NCI-H748 treated with DMSO at 0.1 percent for 48 hours (cell line): ENCODE results near the gene GABRR1.

ENCODE experiments used
- DNase-seq: peaks from one replicate; lab custom pipeline; 2025; lab: John Stamatoyannopoulos, UW

Gene GABRR1

GRCh38 chr6:89215391-89215790, 1.8 kb downstream of the GABRR1 start:
- no peak for DNase-seq

DNA sequence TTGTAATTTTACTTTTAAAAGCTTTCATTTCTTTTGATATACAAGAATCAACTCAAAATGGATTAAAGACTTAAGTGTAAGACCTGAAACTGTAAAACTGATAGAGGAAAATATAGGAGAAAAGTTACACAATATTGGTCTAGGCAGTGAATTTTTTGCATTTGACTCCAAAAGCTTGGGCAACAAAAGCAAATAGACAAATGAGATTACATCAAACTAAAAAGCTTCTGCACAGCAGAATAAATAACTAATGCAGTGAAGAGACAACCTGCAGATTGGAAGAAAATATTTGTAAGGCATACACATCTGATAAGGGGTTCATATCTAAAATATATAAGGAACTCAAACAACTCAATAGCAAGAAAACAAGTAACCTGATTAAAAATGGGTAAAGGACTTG, 3.0 kb downstream of the GABRR1 start:
- DNase-seq: no peak

- no peak for DNase-seq
These were observed 4.7 kb downstream of the GABRR1 start for GRCh38 chr6:89212472-89212871.

- no peak for DNase-seq
These were observed 7.7 kb downstream of the GABRR1 start for GRCh38 chr6:89209457-89209856.

GRCh38 chr6:89208551-89208950, 8.6 kb downstream of the GABRR1 start:
- no peak for DNase-seq

DNA sequence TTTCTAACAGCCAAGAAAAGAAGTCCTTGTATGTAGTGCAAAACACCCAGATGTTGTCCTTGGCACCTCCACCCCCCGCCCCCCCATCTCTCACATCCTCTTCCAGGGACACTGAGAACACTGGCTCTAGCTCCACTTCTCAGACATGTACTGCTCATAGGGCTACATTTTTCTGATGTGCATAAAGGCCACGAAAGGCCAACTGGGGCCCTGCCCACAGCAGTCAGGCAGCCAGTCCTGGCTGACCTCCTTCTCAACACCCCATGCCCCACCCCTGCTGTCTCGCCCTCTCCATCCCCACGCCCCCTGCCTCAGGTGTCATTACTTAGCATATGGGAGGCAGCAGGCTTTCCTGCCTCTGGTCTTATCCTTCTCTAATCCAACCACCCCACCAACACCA, 11.3 kb downstream of the GABRR1 start:
- DNase-seq: no peak

DNA sequence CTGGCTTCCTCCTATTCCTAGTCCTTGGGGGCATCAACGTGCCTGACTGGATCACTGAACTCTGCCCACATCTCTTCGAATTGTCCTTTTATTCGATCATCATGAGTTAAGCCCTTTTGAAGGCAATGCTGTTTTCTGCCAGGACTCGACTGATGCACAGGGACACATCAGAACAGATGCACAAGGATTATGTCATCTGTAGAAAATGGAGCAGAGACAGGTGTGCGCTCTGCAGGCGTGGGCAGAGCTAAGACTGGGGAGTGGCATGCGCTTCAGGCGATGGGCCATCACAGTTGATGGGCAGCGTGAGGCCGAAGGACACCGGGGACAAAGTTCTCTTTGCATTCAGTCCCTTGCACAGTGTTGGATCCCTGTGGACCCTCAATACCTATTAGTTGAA, 13.1 kb downstream of the GABRR1 start:
- DNase-seq: no peak

GRCh38 chr6:89200706-89201215, 16.4 kb downstream of the GABRR1 start:
- DNase-seq: no peak

DNA sequence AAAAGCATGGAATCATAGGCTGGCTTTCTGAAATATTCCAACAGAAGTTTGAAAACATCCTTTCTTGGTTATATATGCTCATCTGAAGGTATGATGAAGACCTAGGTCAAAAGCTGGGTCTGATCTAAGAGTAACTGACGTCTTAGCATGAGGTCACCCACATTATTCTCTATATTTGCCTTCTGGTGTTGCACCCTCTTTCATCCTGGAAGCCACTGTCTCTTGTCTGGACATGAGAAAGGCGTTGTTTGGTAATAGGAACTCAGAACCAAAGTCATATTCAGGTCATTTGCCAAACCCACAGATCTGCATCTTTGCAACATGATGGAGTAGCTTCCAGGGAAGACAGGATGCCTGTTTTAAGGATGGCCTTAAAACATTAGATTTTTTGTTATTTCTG, 17.6 kb downstream of the GABRR1 start:
- DNase-seq: no peak

- DNase-seq: no peak
These were observed 18.9 kb downstream of the GABRR1 start for GRCh38 chr6:89198235-89198634.

DNA sequence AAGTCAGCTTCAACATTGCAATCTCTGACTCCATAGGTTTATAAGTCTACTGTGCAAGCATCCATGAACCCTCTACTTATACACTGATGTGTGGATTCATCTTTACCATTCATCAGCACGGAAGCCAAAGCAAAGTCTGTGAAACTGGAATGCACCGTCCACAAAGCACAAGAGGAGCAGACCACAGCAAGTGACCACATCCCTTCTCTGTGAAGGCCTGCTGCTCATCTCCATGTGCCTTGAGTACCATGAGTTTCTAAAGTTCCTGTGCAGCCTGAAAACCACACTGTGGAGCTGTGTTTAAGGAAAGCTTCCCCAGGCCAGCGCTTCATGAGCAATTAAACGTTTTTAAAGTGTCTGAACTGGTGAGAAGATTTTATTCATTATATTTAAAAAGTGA, 20.0 kb downstream of the GABRR1 start:
- no peak for DNase-seq

- no peak for DNase-seq
These were observed 22.6 kb downstream of the GABRR1 start for GRCh38 chr6:89194559-89194958.

GRCh38 chr6:89190741-89191140, 26.4 kb downstream of the GABRR1 start:
- no peak for DNase-seq

DNA sequence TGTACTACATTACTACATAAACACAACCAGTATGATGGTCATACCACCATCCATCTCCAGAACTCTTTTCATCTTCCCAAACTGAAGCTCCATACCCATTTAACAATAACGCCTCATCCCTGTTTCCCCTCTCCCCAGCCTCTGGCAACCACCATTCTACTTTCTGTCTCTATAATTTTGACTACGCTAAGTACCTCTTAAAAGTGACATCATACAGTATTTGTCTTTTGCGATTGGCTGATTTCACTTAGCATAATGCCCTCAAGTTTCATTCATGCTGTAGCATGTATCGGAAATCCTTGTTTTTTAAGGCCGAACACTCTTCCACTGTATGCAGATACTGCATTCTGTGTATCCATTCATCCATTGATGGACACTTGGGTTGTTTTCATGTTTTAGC, 29.7 kb downstream of the GABRR1 start:
- DNase-seq: no peak

DNA sequence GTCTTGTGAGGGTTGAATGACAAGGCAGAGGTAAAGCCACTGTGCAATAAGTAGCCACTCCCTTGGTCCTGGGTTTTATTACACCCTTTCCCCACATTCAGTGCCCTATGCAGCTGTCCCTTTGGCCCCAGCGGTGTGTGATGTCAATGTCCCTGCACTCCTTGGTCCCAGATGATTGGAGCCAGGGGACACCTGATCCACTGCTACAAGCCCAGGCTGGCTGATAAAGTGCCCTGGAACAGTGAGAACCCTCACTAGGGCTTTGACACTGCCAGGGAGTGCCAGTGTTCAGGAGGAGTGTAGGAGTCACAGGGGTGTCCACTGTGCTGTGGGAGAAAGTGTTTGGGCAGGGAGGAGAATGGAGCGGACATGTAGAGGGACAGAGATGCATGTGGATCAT, 30.4 kb downstream of the GABRR1 start:
- DNase-seq: no peak

- no peak for DNase-seq
These were observed 32.8 kb downstream of the GABRR1 start for GRCh38 chr6:89184344-89184743.

GRCh38 chr6:89183294-89183693, 33.9 kb downstream of the GABRR1 start:
- DNase-seq: no peak

DNA sequence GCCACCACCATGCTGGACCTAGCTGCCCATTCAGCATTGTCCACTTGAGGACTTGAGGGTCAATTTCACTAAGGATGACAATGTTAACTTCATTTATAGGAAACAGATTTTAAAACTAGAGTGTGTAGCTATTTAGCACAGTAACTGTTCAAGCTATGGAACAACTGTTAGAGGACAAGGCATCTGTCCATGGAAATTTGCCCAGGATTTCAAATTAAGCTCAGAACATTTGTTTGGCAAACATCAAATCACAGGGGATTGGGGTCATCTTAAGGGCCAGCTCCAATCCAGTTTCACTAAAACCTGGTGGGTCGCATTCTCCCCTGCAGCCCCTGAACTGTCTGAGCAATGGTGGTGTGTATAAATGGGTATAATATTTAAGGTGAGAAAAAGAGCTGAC, 36.2 kb downstream of the GABRR1 start:
- no peak for DNase-seq

DNA sequence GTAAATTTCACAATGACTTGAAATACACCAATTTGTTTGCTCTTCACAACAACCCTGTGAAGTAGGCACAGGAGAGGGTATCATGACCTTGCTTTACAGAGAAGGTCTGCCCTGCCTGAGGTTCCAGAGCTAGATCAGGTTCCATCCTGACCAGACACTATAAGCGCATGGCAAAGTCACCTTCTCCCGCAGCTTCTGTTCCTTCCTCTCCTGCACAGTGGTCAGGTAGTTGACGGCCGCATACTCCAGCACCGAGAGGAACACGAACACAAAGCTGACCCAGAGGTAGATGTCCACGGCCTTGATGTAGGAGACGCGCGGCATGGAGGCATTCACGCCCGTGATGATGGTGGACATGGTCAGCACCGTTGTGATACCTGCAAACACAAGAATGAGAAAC, 37.0 kb downstream of the GABRR1 start:
- no peak for DNase-seq

GRCh38 chr6:89173634-89174033, 43.5 kb downstream of the GABRR1 start:
- no peak for DNase-seq

DNA sequence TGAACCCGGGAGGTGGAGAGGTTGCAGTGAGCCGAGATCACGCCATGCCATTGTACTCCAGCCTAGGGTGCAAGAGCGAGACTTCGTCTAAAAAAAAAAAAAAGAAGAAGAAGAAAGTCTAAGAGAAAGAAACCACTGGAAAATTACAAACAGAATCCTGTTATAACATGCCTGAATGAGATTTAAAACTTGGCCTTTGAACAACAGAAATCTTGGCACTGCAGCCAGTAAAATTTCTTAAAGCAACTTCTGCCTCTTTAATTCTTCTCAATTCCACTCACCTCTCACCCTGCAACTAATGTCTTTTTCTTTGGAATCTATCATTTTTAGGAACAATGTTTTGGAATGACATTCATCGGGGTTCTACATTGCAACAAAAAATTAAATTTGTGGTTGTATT, 45.0 kb downstream of the GABRR1 start:
- DNase-seq: no peak

- no peak for DNase-seq
These were observed 55.1 kb downstream of the GABRR1 start for GRCh38 chr6:89162047-89162371.

- no peak for DNase-seq
These were observed 55.7 kb downstream of the GABRR1 start for GRCh38 chr6:89161326-89162046.

GRCh38 chr6:89160331-89161092, 56.6 kb downstream of the GABRR1 start:
- no peak for DNase-seq
